Activated CD4-positive, alpha-beta memory T cell treated with anti-CD3 and anti-CD28 coated beads for 36 hours (primary cell): Measurements from ENCODE around the gene NXPH3. TPM values are rescaled to one million over a fixed set of nuclear protein-coding genes. Genes with fewer than 3 reads are reported as not detected.

ENCODE experiments used
- CTCF ChIA-PET: fragments of 350-600 bp; sonication (Branson Sonifier 250); formaldehyde crosslinking; loops from one replicate; lab custom pipeline; 2021; ENCODE audit warnings: antibody characterized with exemption, inconsistent platforms; lab: Charles Lee
- POLR2A ChIA-PET: fragments of 350-600 bp; sonication (Branson Sonifier 250); formaldehyde crosslinking; loops from one replicate; lab custom pipeline; 2021; ENCODE audit warnings: antibody characterized with exemption; lab: Charles Lee
- DNase-seq: peaks from one replicate; pipeline ENCODE4 v3.0.0-alpha.2; 2020
- H3K27ac Mint-ChIP-seq: one replicate; pipeline ENCODE4 v1.8.0; 2021; ENCODE audit warnings: mixed read lengths
- H3K27me3 Mint-ChIP-seq: one replicate; pipeline ENCODE4 v1.8.0; 2021; ENCODE audit warnings: mixed read lengths
- H3K36me3 Mint-ChIP-seq: one replicate; pipeline ENCODE4 v1.8.0; 2021; ENCODE audit warnings: mixed read lengths
- H3K4me1 Mint-ChIP-seq: one replicate; pipeline ENCODE4 v1.8.0; 2021; ENCODE audit warnings: low read depth, mixed read lengths
- H3K4me3 Mint-ChIP-seq: one replicate; pipeline ENCODE4 v1.8.0; 2021; ENCODE audit warnings: mild to moderate bottlenecking, mixed read lengths
- H3K9me3 Mint-ChIP-seq: one replicate; pipeline ENCODE4 v1.8.0; 2021; ENCODE audit warnings: mixed read lengths
- intact Hi-C: fragments of 100-400 bp; cut with micrococcal nuclease; formaldehyde crosslinking; loops from one replicate; pipeline ENCODE4 v1.15.1; 2023
- total RNA-seq, 2 experiments: library from RNA; stranded (reverse); gene quantifications; one replicate each; pipeline ENCODE4 v1.2.3, GENCODE V29; 2021

NXPH3 gene
- total RNA-seq, 2 experiments from 2014 or later = 0.10 TPM; not detected in 1

DNA sequence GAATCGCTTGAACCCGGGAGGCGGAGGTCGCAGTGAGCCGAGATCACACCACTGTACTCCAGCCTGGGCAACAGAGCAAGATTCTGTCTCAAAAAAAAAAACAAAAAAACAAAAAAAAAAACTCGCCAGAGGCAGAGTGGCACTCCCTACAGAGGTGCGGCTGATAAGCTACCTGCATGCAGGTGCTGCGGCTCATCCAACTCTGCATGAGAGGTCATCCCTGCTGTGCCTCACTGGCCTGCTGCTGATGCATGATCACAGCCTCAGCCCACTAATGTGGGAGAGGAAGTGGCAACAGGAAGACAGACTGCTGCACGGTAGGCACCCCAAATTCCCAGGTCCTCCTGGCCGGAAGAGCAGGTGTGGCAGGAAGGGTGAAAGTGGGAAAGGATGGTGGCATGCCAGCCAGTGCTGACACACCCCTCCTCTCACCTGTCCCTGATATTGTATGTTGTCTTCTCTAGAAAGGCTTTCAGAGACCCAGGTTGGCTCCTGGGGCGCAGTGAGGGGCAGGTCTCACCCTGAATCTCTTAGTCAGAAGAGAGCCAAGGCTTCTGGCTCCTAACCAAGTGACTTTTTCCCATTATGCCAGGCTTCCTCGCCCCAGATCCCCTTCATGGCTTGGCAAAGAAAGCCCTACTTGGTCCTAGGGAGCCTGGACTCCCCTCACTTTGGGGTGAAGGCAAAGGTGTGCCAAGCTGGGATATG, 11.8 kb downstream of the NXPH3 start:
- intact Hi-C loops = no loop called here
- POLR2A ChIA-PET = no interaction called here

DNA sequence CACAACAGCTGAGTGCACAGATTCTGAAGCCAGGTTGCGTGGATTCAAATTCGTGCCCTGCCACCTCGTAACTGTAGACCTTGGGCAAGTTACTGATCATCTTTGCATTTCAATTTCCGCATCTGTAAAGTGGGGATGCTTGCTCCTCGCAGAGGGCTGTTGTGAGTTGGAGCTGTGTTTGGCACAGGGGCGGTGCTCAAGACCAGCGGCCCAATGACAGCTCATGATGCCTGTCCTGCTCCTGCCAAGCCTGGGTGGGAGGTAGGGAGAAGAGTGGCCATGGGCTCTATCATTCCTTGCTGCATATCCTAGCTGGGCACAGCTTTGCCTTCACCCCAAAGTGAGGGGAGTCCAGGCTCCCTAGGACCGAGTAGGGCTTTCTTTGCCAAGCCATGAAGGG, 12.6 kb downstream of the NXPH3 start:
- no peaks in the 10 kb centered on the region for H3K9me3 Mint-ChIP-seq
- no peaks in the 10 kb centered on the region for H3K4me1 Mint-ChIP-seq
- CTCF ChIA-PET = no interaction called here
- no peaks in the 10 kb centered on the region for H3K27me3 Mint-ChIP-seq
- H3K36me3 Mint-ChIP-seq = peaks cover 2% of the 10 kb centered on the region
- no peak overlapping the region for H3K27ac Mint-ChIP-seq
- no peak overlapping the region for H3K4me3 Mint-ChIP-seq
- POLR2A ChIA-PET = no interaction called here
- intact Hi-C loops = no loop called here
- DNase-seq = no peak

More for the DNA sequence above, 11.8 kb downstream of the NXPH3 start:
- no peak for DNase-seq
- CTCF ChIA-PET = no interaction called here
- no peaks in the 10 kb centered on the region for H3K9me3 Mint-ChIP-seq
- no peaks in the 10 kb centered on the region for H3K36me3 Mint-ChIP-seq
- no peak overlapping the region for H3K27ac Mint-ChIP-seq
- H3K27me3 Mint-ChIP-seq = no peaks in the 10 kb centered on the region
- H3K4me3 Mint-ChIP-seq = no peak overlapping the region
- no peaks in the 10 kb centered on the region for H3K4me1 Mint-ChIP-seq

DNA sequence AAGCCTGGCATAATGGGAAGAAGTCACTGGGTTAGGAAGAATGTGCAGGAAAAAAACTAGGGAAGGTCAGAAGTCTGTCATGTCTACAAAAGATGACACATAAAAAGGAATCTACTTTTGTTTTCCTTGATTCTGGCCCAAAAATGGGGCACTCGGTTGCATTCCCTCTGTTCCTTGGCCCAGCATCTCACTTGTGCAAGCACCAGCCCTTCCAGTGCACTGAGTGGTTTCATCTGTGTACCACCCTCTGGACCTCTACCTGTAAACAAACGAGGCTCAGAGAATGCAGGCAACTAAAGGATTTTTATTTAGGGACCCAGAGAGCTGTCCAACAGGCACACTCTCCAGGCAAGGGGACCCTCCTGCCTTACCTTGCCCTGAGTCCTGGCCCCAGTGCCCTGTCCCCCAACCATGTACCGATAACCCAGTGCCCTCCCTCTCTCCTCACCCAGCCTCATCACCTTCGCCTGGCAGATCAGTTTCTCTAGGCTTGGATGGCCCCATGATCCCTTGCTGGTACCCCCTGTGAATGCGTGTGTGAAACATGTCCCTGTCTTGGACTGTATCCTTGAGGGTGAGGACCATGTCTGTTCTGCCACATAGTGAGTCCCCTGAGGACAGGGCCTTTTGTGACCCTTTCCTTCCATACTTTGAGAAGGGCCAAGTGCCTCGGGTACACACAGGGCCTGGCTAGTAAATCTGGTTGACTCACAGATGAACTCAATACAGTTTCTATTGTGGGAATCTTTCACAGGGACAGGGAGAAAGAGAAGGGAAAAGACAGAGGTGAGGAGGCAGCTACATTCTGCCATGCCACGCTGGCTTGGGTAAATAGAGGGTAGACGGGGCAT, 13.3 kb downstream of the NXPH3 start:
- ChIA-PET CTCF (interaction anchor here (0.9 to 1.2 kb wide), 2 partner anchors 19 to 22 kb away, joined by 3 read pairs; no protein-coding TSS in a partner anchor), POLR2A (no interaction called here)

DNA sequence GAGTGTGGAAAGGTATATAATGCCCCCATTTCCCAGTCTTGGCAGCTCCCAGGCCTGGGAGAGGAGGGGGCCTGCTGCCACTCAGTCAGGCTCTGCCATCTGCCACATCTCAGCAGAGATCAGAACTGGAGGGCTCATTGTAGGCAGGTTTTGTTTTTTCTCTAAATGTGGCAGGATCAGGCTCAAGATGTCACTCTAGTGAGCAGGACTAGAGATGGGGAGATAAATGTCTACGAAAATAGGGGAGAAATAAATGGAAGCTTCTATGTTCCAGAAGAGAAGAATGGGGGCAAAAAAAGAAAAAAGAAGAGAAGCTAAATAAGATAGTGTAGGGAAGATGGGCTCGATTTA, 13.9 kb downstream of the NXPH3 start:
- intact Hi-C loops = no loop called here
- Mint-ChIP-seq H3K4me3 (no peak overlapping the region), H3K4me1 (no peaks in the 10 kb centered on the region), H3K27me3 (no peaks in the 10 kb centered on the region), H3K27ac (no peak overlapping the region), H3K36me3 (peaks cover 2% of the 10 kb centered on the region), H3K9me3 (no peaks in the 10 kb centered on the region)
- DNase-seq = no peak
- POLR2A ChIA-PET = no interaction called here
- CTCF ChIA-PET = interaction anchor here (0.9 to 1.2 kb wide), 2 partner anchors 19 to 22 kb away, joined by 3 read pairs; no protein-coding TSS in a partner anchor

More for the DNA sequence above, 13.3 kb downstream of the NXPH3 start:
- H3K9me3 Mint-ChIP-seq = no peaks in the 10 kb centered on the region
- H3K4me3 Mint-ChIP-seq = no peak overlapping the region
- peaks cover 2% of the 10 kb centered on the region for H3K36me3 Mint-ChIP-seq
- H3K4me1 Mint-ChIP-seq = no peaks in the 10 kb centered on the region
- no peaks in the 10 kb centered on the region for H3K27me3 Mint-ChIP-seq
- intact Hi-C loops = no loop called here
- no peak for DNase-seq
- H3K27ac Mint-ChIP-seq = no peak overlapping the region

DNA sequence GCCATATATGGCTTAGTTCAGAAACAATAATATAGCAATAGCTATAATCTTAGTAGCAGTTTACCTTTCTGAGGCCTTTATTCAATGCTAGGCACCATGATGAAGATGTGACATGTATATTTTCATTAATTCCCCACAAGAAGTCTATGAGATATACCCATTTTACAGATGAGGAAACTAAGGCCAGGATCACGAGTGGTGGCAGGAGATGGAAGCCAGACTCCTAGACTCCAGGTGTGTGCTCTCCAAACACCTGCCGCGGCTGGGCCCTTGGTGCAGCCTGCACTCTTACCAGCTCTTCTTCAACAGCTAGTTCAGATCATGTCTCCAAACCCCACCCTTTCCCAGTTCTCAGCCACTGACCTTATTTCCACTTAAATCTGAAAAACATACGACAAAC, 15.2 kb downstream of the NXPH3 start:
- no peak overlapping the region for H3K27ac Mint-ChIP-seq
- CTCF ChIA-PET = interaction anchor here (0.9 kb wide), 1 partner anchor 105 kb away, joined by 4 read pairs; no protein-coding TSS in a partner anchor
- no peaks in the 10 kb centered on the region for H3K4me1 Mint-ChIP-seq
- H3K9me3 Mint-ChIP-seq = no peaks in the 10 kb centered on the region
- H3K4me3 Mint-ChIP-seq = no peak overlapping the region
- no peaks in the 10 kb centered on the region for H3K27me3 Mint-ChIP-seq
- POLR2A ChIA-PET = no interaction called here
- H3K36me3 Mint-ChIP-seq = peaks cover 2% of the 10 kb centered on the region
- DNase-seq = no peak
- intact Hi-C loops = no loop called here

DNA sequence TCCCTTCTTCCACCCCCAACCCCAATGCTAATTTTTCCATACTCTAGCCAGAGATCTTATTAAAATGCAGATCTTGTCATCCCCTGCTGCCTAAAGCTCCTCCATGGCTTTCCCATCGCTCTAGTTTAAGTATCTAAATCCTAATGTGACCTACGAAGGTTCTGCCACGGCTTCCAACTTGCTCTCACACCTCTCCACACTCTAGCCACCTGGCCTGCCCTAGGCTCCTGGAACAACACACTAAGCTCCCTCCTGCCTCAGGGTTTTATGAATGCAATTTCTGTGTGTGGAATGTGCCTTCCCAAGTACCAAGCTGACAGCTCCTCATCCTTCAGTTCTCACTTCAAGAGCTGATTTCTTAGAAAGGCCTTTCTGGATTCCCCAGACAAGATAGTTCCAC, 16.6 kb downstream of the NXPH3 start:
- POLR2A ChIA-PET = no interaction called here
- Mint-ChIP-seq H3K36me3 (peaks cover 2% of the 10 kb centered on the region), H3K4me1 (no peaks in the 10 kb centered on the region), H3K27me3 (no peaks in the 10 kb centered on the region), H3K9me3 (no peaks in the 10 kb centered on the region), H3K27ac (no peak overlapping the region), H3K4me3 (no peak overlapping the region)
- intact Hi-C loops = no loop called here
- CTCF ChIA-PET = interaction anchor here (1.7 kb wide), 1 partner anchor 36 kb away, joined by 3 read pairs; no protein-coding TSS in a partner anchor
- no peak for DNase-seq

DNA sequence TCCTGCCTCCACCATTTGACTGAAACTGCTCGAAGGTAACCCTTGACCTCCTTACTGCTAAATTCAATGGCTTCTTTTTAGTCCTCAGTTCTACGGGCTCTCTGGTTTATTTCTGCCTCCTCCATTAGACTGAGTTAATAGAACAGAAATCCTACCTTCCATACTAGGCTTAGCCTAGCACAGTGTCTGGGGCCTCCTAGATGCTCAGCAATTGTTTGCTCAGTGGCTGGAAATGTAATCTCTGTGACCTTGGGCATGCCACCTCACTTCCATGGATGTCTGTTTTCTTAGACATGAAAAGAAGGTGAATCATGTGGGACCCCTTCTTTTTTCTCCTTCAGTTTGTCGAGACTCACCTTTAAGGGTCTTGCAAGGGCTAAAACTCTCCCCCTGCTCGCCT, 19.7 kb downstream of the NXPH3 start:
- CTCF ChIA-PET = interaction anchor here (0.6 to 0.9 kb wide), 2 partner anchors 112 to 917 kb away, joined by 4 to 6 read pairs; partner anchors contain the start of gene SLC35B1
- intact Hi-C loops = no loop called here
- POLR2A ChIA-PET = no interaction called here
- Mint-ChIP-seq H3K27me3 (no peaks in the 10 kb centered on the region), H3K9me3 (no peaks in the 10 kb centered on the region), H3K4me3 (no peak overlapping the region), H3K36me3 (peaks cover 20% of the 10 kb centered on the region), H3K4me1 (no peaks in the 10 kb centered on the region), H3K27ac (no peak overlapping the region)
- no peak for DNase-seq

DNA sequence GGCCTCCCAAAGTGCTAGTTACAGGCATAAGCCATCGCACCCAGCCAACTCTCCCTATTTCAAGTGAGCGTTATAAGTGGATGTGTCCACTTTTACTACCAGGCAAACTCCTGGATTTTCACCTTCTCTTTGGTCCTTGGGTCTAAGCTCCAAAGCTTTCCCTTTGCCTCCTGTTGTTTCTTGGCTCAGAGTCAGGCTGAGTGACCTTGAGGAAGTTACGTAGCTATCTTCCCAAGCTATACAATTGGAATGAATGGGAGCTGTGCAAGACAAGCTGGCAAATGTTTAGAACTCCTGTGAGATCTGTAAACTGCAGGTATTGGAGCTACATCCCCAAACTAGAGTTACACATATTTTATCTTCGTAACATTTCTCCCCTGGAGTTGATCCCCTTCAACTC, 20.3 kb downstream of the NXPH3 start:
- ChIA-PET POLR2A (no interaction called here), CTCF (interaction anchor here (2.2 kb wide), 1 partner anchor 38 kb away, joined by 4 read pairs; no protein-coding TSS in a partner anchor)
- H3K27ac Mint-ChIP-seq = no peak overlapping the region

DNA sequence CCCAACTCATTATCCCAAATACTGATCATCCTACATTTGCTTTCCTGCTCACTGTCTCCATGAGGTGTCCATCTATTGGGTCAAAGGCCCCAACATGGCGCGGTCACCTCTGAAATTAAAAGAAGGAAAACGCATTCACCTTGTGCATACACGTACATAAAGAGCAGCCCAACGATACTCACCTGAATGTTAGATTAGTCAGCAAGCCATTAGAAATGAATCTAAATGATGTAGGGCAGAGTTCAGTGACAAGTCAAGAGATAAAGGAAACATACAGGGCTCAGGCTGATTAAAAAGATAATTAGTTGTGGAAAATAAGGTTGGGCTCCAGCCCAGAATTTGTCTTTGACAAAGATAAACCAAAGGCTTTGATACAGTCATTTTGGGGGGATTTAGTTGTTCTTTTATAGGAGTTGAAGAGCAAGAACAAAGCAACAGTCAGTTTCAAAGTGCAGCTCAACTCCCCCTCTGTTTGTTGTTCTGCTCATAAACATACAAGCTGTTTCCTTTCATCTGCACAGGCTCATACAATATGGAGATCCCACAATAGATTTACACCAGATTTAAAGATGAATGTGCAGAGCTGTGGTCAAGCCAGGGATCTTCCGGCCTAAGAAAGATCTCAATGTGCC, 21.1 kb downstream of the NXPH3 start:
- H3K9me3 Mint-ChIP-seq = no peaks in the 10 kb centered on the region
- intact Hi-C loops = no loop called here
- no peaks in the 10 kb centered on the region for H3K4me1 Mint-ChIP-seq
- no peak overlapping the region for H3K4me3 Mint-ChIP-seq
- no peaks in the 10 kb centered on the region for H3K27me3 Mint-ChIP-seq
- H3K36me3 Mint-ChIP-seq = peaks cover 31% of the 10 kb centered on the region
- ChIA-PET POLR2A (no interaction called here), CTCF (interaction anchor here (0.6 to 2.2 kb wide), 5 partner anchors 26 to 265 kb away, joined by 3 to 6 read pairs (median 3); no protein-coding TSS in a partner anchor)
- H3K27ac Mint-ChIP-seq = no peak overlapping the region
- no peak for DNase-seq

More for the DNA sequence above, 20.3 kb downstream of the NXPH3 start:
- Mint-ChIP-seq H3K27me3 (no peaks in the 10 kb centered on the region), H3K9me3 (no peaks in the 10 kb centered on the region), H3K4me1 (no peaks in the 10 kb centered on the region), H3K36me3 (peaks cover 25% of the 10 kb centered on the region), H3K4me3 (no peak overlapping the region)
- intact Hi-C loops = no loop called here
- no peak for DNase-seq

DNA sequence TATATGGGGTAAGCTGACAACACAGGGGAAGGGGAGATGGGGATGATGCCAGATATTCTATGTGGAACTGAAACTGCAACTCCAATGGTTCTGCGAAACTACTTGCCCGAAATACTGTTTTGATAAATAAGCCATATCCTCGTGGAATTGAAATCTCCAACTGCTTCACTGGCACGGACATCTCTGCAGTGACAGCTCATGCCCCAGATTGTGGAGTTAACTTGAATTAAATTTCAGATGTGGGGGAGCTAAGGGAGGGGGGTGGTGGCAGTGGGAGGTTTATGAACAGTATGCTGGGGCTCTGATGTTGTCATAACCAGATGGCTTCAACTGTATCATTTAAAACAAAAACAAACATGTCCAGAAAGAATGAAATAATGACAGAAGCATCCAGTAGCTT, 21.8 kb downstream of the NXPH3 start:
- ChIA-PET POLR2A (no interaction called here), CTCF (interaction anchor here (0.6 to 2.2 kb wide), 4 partner anchors 27 to 127 kb away, joined by 3 to 6 read pairs (median 4); no protein-coding TSS in a partner anchor)
- intact Hi-C loops = no loop called here
- H3K27me3 Mint-ChIP-seq = no peaks in the 10 kb centered on the region
- no peak overlapping the region for H3K27ac Mint-ChIP-seq
- H3K4me3 Mint-ChIP-seq = no peak overlapping the region
- DNase-seq = no peak
- peaks cover 33% of the 10 kb centered on the region for H3K36me3 Mint-ChIP-seq
- H3K9me3 Mint-ChIP-seq = no peaks in the 10 kb centered on the region
- H3K4me1 Mint-ChIP-seq = no peaks in the 10 kb centered on the region

DNA sequence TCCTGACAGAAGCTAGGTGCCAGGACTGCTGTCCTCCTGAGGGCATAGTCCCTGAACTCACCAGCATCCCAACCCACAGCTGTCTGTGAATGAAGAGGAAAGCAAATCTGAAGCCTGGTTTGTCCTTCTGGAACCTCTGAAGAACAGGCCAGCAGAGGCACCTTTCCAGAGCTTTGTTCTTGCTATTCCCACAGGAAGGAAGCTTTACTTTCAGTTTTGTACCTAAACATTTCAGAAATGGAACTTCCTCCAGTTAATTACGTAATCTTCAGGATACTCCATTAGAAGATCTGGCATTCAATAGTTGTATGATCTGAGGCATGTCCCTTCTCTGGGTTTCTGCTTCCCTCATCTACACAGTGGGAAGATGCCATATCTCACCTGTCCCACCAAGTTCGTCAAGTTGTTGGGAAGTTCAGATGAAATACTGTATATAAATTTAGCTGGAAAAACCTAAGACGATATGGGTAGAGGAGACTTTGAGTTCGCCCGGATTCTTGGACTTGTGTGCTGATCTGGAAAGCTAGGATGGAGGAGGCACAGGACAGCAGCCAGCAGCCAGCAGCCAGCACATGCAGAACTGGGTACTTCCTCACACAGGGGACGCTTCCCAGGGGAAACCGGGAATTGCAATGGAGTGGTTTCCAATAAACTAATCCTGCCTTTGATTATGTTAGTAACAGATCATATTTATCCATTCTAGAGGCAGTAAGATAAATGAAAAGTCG, 22.4 kb downstream of the NXPH3 start:
- H3K4me1 Mint-ChIP-seq = no peaks in the 10 kb centered on the region
- H3K4me3 Mint-ChIP-seq = no peak overlapping the region
- no peak for DNase-seq
- H3K27me3 Mint-ChIP-seq = no peaks in the 10 kb centered on the region
- POLR2A ChIA-PET = interaction anchor here (0.6 kb wide), 1 partner anchor 79 kb away, joined by 3 read pairs; no protein-coding TSS in a partner anchor
- H3K9me3 Mint-ChIP-seq = no peaks in the 10 kb centered on the region
- H3K27ac Mint-ChIP-seq = no peak overlapping the region
- intact Hi-C loops = no loop called here
- CTCF ChIA-PET = interaction anchor here (0.6 to 2.2 kb wide), 2 partner anchors 40 to 127 kb away, joined by 3 to 4 read pairs; no protein-coding TSS in a partner anchor
- H3K36me3 Mint-ChIP-seq = peaks cover 36% of the 10 kb centered on the region
